CD4-positive, alpha-beta T cell treated with Interleukin-17A for 1 hour (primary cell): ENCODE measurements around the gene N4BP2.
"Not testable (repeated sequence)": the region's sequence is repeated elsewhere in the genome, so short reads cannot be mapped to it uniquely, and the experiment has no call there.

ENCODE experiments used
- DNase-seq: peaks from one replicate; pipeline ENCODE4 v3.0.0-alpha.2; 2020

N4BP2 gene

GRCh38 chr4:40056716-40057585 is at the start of gene N4BP2:
N4BP2 (plus strand) TSS chr4:40056850; CDS start chr4:40097341, 40,491 bp downstream.
- DNase-seq = peak; percentile 73

GRCh38 chr4:40016007-40016406 is 40.6 kb upstream of the N4BP2 start:
- no peak for DNase-seq

GRCh38 chr4:40020221-40020620 is 36.4 kb upstream of the N4BP2 start:
- no peak for DNase-seq

- not testable (repeated sequence) for DNase-seq
Observed at GRCh38 chr4:40021116-40021515, 35.5 kb upstream of the N4BP2 start.

DNA sequence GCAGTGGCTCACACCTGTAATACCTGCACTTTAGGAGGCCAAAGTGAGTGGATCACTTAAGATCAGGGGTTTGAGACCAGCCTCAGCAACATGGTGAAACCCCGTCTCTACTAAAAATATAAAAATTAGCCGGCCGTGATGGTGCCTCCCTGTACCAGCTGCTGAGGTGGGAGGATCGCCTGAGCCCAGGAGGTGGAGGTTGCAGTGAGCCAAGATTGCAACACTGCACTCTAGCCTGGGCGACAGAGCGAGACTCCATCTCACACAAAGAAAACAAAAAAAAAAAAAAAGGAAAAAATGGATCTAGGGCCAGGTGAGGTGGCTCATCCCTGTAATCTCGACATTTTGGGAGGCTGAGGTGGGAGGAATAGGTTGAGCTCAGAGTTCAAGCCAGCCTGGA is 32.6 kb upstream of the N4BP2 start:
- DNase-seq = not testable (repeated sequence)

- DNase-seq = no peak
Observed at GRCh38 chr4:40032785-40033184, 23.9 kb upstream of the N4BP2 start.

DNA sequence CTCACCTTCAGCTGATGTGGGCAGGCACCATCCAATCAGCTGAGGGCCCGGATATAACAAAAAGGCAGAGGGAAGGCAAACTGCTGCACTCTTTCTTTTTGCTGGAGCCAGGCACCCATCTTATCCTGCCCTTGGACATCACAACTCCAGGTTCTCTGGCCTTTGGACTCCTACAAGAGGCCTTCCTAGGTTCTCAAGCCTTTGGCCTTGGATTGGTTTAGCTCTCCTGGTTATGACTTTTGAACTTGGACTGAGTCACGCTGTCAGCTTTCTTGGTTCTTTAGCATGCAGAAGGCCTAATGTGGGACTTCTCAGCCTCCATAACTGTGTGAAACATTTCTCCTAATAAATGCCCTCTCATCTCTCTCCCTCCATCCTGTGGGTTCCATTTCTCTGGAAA is 23.0 kb upstream of the N4BP2 start:
- DNase-seq = no peak

- no peak for DNase-seq
Observed at GRCh38 chr4:40038977-40039376, 17.7 kb upstream of the N4BP2 start.

DNA sequence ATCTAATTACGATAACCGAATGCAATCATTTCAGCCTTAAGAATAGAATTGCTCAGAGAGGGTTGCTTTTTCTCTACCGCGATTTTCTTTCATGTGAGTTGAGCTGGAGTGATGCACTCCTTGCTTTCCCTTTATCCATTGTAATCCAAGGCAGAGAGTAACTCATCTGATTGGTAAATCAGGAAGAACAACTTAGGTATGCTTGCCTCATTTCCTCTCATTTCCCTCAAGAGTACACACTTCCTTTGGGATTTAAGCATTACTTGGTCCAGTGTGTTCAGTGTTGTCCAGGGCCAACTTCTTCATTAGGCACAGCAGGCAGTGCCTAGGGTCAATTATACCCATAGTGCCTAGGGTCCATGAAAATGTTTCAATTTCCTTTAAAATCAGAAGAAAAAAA is 15.7 kb upstream of the N4BP2 start:
- DNase-seq = no peak

GRCh38 chr4:40043786-40044185 is 12.9 kb upstream of the N4BP2 start:
- DNase-seq = no peak

GRCh38 chr4:40046311-40046980 is 10.2 kb upstream of the N4BP2 start:
- DNase-seq = no peak

DNA sequence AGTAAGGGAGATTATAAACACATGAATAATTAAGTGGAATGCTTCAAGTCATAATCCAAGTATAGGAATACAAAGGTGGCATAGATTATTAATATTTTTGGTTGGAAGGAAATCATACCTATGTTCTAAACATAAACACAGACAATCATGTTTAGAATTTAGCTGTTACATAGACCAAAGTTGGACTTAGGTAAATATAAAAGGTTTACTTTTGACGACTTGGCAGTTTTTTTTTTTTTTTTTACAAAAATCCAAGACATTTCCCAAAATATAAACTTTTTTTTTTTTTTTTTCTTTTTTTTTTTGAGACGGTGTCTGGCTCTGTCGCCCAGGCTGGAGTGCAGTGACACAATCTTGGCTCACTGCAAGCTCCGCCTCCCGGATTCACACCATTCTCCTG is 3.5 kb upstream of the N4BP2 start:
- DNase-seq = no peak

GRCh38 chr4:40055511-40055862 is 1.2 kb upstream of the N4BP2 start:
- peak; percentile 80 for DNase-seq

DNA sequence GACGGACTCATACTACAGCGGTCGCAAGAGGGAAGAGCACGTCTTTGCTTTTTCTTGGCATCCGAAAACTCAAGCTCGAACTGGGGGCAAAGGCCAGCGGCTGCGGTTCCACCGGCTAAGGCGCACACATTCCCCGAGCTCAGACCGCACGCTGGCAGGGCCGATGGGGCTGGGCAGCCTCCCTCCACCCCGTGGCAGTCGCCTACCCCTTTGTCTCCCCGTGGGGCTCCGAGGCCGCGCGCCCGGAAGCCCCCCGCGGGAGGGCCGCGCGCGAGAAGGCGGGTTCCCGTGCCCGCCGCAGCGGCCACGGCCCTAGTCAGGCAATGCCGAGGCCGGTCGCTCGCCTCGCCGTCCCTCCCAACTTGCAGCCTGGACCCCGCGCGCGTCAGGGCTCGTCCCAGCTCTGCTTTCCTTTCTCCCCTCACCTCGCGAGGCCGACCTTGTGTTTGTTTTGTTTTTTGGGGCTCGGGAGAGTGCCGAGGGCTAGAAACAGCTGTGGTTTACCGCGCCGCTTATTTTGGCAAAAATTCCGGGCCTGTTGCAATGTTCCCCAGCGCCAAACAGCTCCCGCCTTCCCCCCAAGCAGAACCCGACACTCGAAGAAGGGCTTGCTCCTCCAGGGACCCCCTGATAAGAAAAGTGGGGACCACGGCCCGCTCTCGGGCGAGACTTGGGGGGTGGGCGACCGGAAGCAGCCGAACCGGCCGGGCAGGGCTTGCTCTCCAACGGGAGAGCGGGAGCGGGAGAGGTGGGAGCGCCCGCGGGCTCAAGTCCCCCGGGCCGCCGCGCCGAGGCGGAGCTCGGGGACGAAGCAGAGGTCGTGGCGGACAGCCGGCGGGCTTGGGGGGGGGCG is 561 bp upstream of the N4BP2 start:
- DNase-seq = peak; percentile 50

DNA sequence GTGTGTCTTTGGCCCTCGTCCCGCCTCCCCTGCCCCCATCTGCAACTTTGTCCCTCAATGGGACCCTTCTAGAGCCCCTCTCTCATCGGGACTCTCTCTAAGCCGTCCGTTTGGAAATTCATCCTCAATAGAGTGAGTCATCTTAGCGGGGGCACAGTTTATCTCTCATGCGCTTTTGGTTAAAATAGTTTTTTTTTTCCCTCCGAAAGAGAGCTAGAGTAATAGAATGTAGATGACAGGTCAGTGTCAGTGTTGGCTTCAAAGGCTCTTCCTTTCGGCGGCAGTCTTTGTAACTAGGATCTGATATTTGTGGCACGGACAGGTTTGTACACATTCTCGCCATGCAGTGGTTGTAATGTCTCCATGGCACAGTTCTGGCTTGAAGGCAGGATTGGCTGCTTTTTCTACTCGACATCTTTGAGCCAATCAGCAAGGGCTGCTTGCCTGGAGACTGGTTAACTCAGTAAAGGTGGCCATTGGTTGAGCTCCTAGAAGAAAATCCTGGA is 989 bp downstream of the N4BP2 start:
- DNase-seq = peak; percentile 90

DNA sequence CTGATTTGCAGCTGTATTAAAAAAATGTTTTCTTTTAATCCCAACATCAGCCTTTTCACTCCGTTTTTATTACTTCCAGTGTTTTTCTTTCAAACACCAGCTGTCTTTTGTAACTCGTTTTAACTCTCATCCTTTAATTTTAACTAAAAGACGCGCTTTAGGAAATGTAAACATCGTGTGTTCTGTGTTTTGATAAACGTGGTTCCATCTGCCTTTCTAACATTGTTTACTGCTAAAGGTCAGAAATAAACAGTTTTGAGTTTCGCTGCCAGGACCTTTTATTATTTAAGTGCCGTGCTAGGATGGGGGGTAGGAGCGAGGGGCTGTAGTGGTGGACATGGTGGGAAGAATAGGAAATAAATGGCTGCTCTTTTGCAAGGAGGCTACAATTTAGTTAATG is 1.5 kb downstream of the N4BP2 start:
- DNase-seq = no peak

GRCh38 chr4:40058854-40059253 is 2.2 kb downstream of the N4BP2 start:
- DNase-seq = no peak

DNA sequence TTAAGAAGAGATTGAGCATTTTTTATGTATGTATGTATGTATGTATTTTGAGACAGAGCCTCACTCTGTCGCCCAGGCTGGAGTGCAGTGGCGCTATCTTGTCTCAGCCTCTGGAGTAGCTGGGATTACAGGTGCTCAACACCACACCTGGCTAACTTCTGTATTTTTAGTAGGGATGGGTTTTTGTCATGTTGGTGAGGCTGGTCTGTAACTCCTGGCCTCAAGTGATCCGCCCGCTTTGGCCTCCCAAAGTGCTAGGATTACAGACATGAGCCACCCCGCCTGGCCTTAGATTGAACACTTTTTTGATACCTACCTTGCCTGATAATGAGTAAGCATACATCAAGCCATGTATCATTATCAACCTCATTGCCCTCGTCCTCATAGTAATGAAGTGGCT is 2.7 kb downstream of the N4BP2 start:
- DNase-seq = no peak

GRCh38 chr4:40065010-40065409 is 8.4 kb downstream of the N4BP2 start:
- DNase-seq = no peak

DNA sequence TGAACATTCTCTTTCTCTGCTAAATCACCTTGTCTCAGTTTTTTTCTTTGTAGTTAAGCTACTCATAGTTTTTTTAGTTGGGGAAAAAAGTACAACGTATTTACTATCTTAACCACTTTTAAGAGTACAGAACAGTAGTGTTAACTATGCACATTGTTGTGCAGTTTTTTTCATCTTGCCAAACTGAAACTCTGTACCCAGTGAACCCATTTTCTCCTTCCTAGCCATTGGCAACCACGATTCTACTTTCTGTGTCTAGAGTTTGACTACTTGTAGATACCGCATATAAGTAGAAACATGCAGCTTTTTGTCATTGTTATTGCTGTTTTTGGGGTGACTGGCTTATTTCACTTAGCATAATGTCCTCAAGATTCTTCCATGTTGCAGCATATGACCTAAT is 10.0 kb downstream of the N4BP2 start:
- DNase-seq = no peak

DNA sequence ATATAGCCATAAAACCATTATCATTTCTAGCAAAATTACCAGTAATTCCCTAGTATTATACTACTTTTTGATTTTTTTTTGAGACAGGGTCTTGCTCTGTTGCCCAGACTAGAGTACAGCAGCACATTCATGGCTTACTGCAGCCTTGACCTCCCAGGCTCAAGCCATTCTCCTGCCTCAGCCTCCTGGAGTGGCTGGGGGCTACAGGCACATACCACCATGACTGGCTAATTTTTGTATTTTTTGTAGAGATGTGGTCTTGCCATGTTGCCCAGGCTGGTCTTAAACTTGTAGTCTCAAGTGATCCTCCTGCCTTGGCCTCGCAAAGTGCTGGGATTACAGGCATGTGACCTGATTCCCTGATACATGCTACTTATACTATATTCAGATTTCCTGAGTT is 13.7 kb downstream of the N4BP2 start:
- DNase-seq = no peak

GRCh38 chr4:40086421-40086820 is 29.8 kb downstream of the N4BP2 start:
- no peak for DNase-seq

- DNase-seq = no peak
Observed at GRCh38 chr4:40087799-40088366, 31.2 kb downstream of the N4BP2 start.
